Measurements from ENCODE around the gene KRTAP5-1.
"Not testable (repeated sequence)": the region's sequence is repeated elsewhere in the genome, so short reads cannot be mapped to it uniquely, and the experiment has no call there.

Gene KRTAP5-1

GRCh38 chr11:1584661-1585370, at the start of gene KRTAP5-1:
KRTAP5-1 (minus strand) TSS chr11:1585283; CDS start chr11:1585249, 34 bp downstream.
- not testable (repeated sequence) for H3K27me3 ChIP-seq (ENCODE audit: control insufficient read depth in 1 of 2, insufficient read depth in 2 of 2, low read length in 2 of 2)

GRCh38 chr11:1633864-1634263, 48.8 kb upstream of the KRTAP5-1 start:
- Histone ChIP-seq H3K4me1 (ENCODE audit: control insufficient read depth in 1 of 2, insufficient read depth in 2 of 2, low read length in 2 of 2) (peaks cover under 1 to 1% of the 10 kb centered on the region in 2 donors), H3K9ac (ENCODE audit: low read depth in 1 of 2, low read length in 2 of 2) (no peak overlapping the region), H3K9me3 (ENCODE audit: control insufficient read depth in 1 of 2, low read length in 2 of 2) (no peaks in the 10 kb centered on the region), H3K27me3 (ENCODE audit: control insufficient read depth in 1 of 2, insufficient read depth in 2 of 2, low read length in 2 of 2) (peaks cover 3 to 24% of the 10 kb centered on the region in 2 donors), H3K27ac (ENCODE audit: low read depth, low read length) (no peak overlapping the region), H3K36me3 (ENCODE audit: control insufficient read depth in 1 of 2, insufficient read depth in 2 of 2, low read length in 2 of 2) (no peaks in the 10 kb centered on the region), H3K4me3 (ENCODE audit: low read depth in 1 of 2, low read length in 2 of 2) (no peak overlapping the region)

More at GRCh38 chr11:1584661-1585370, at the start of gene KRTAP5-1:
- H3K27ac ChIP-seq (ENCODE audit: low read depth, low read length); H3K9me3 ChIP-seq (ENCODE audit: control insufficient read depth in 1 of 2, low read length in 2 of 2); H3K4me1 ChIP-seq (ENCODE audit: control insufficient read depth in 1 of 2, insufficient read depth in 2 of 2, low read length in 2 of 2); H3K9ac ChIP-seq (ENCODE audit: low read depth in 1 of 2, low read length in 2 of 2); H3K36me3 ChIP-seq (ENCODE audit: control insufficient read depth in 1 of 2, insufficient read depth in 2 of 2, low read length in 2 of 2); H3K4me3 ChIP-seq (ENCODE audit: low read depth in 1 of 2, low read length in 2 of 2): not testable (repeated sequence)

- H3K9me3 ChIP-seq (ENCODE audit: control insufficient read depth in 1 of 2, low read length in 2 of 2): no peaks in the 10 kb centered on the region
- H3K4me1 ChIP-seq (ENCODE audit: control insufficient read depth in 1 of 2, insufficient read depth in 2 of 2, low read length in 2 of 2): no peaks in the 10 kb centered on the region
- no peak overlapping the region for H3K9ac ChIP-seq (ENCODE audit: low read depth in 1 of 2, low read length in 2 of 2)
- H3K27me3 ChIP-seq (ENCODE audit: control insufficient read depth in 1 of 2, insufficient read depth in 2 of 2, low read length in 2 of 2): peaks cover 4 to 30% of the 10 kb centered on the region in 2 donors
- H3K27ac ChIP-seq (ENCODE audit: low read depth, low read length): no peak overlapping the region
- H3K4me3 ChIP-seq (ENCODE audit: low read depth in 1 of 2, low read length in 2 of 2): no peak overlapping the region
- no peaks in the 10 kb centered on the region for H3K36me3 ChIP-seq (ENCODE audit: control insufficient read depth in 1 of 2, insufficient read depth in 2 of 2, low read length in 2 of 2)
Measured at GRCh38 chr11:1632053-1632714, 47.1 kb upstream of the KRTAP5-1 start.

GRCh38 chr11:1631066-1631568, 46.0 kb upstream of the KRTAP5-1 start:
- Histone ChIP-seq H3K9ac (ENCODE audit: low read depth in 1 of 2, low read length in 2 of 2) (no peak overlapping the region), H3K9me3 (ENCODE audit: control insufficient read depth in 1 of 2, low read length in 2 of 2) (no peaks in the 10 kb centered on the region), H3K36me3 (ENCODE audit: control insufficient read depth in 1 of 2, insufficient read depth in 2 of 2, low read length in 2 of 2) (no peaks in the 10 kb centered on the region), H3K4me3 (ENCODE audit: low read depth in 1 of 2, low read length in 2 of 2) (no peak overlapping the region), H3K27ac (ENCODE audit: low read depth, low read length) (no peak overlapping the region), H3K4me1 (ENCODE audit: control insufficient read depth in 1 of 2, insufficient read depth in 2 of 2, low read length in 2 of 2) (no peaks in the 10 kb centered on the region), H3K27me3 (ENCODE audit: control insufficient read depth in 1 of 2, insufficient read depth in 2 of 2, low read length in 2 of 2) (peaks cover 4 to 30% of the 10 kb centered on the region in 2 donors)

- H3K4me3 ChIP-seq (ENCODE audit: low read depth in 1 of 2, low read length in 2 of 2): no peak overlapping the region
- no peaks in the 10 kb centered on the region for H3K4me1 ChIP-seq (ENCODE audit: control insufficient read depth in 1 of 2, insufficient read depth in 2 of 2, low read length in 2 of 2)
- no peak overlapping the region for H3K9ac ChIP-seq (ENCODE audit: low read depth in 1 of 2, low read length in 2 of 2)
- H3K27ac ChIP-seq (ENCODE audit: low read depth, low read length): no peak overlapping the region
- no peaks in the 10 kb centered on the region for H3K36me3 ChIP-seq (ENCODE audit: control insufficient read depth in 1 of 2, insufficient read depth in 2 of 2, low read length in 2 of 2)
- peaks cover 4 to 30% of the 10 kb centered on the region in 2 donors for H3K27me3 ChIP-seq (ENCODE audit: control insufficient read depth in 1 of 2, insufficient read depth in 2 of 2, low read length in 2 of 2)
- no peaks in the 10 kb centered on the region for H3K9me3 ChIP-seq (ENCODE audit: control insufficient read depth in 1 of 2, low read length in 2 of 2)
Measured at GRCh38 chr11:1630271-1630670, 45.2 kb upstream of the KRTAP5-1 start.

GRCh38 chr11:1629326-1630185, 44.5 kb upstream of the KRTAP5-1 start, which contains the start of gene KRTAP5-5:
KRTAP5-5 (plus strand) TSS chr11:1629775; CDS start chr11:1629841, 66 bp downstream.
- Histone ChIP-seq H3K4me1 (ENCODE audit: control insufficient read depth in 1 of 2, insufficient read depth in 2 of 2, low read length in 2 of 2) (no peaks in the 10 kb centered on the region), H3K4me3 (ENCODE audit: low read depth in 1 of 2, low read length in 2 of 2) (no peak within 1 kb of the TSS), H3K36me3 (ENCODE audit: control insufficient read depth in 1 of 2, insufficient read depth in 2 of 2, low read length in 2 of 2) (no peaks in the 10 kb centered on the region), H3K27me3 (ENCODE audit: control insufficient read depth in 1 of 2, insufficient read depth in 2 of 2, low read length in 2 of 2) (peaks cover 4 to 30% of the 10 kb centered on the region in 2 donors), H3K27ac (ENCODE audit: low read depth, low read length) (no peak within 1 kb of the TSS), H3K9me3 (ENCODE audit: control insufficient read depth in 1 of 2, low read length in 2 of 2) (no peaks in the 10 kb centered on the region), H3K9ac (ENCODE audit: low read depth in 1 of 2, low read length in 2 of 2) (no peak within 1 kb of the TSS)

GRCh38 chr11:1628506-1629325, 43.6 kb upstream of the KRTAP5-1 start:
- Histone ChIP-seq H3K27me3 (ENCODE audit: control insufficient read depth in 1 of 2, insufficient read depth in 2 of 2, low read length in 2 of 2) (peaks cover 4 to 30% of the 10 kb centered on the region in 2 donors), H3K4me1 (ENCODE audit: control insufficient read depth in 1 of 2, insufficient read depth in 2 of 2, low read length in 2 of 2) (no peaks in the 10 kb centered on the region), H3K9me3 (ENCODE audit: control insufficient read depth in 1 of 2, low read length in 2 of 2) (no peaks in the 10 kb centered on the region), H3K9ac (ENCODE audit: low read depth in 1 of 2, low read length in 2 of 2) (no peak overlapping the region), H3K36me3 (ENCODE audit: control insufficient read depth in 1 of 2, insufficient read depth in 2 of 2, low read length in 2 of 2) (no peaks in the 10 kb centered on the region), H3K27ac (ENCODE audit: low read depth, low read length) (no peak overlapping the region), H3K4me3 (ENCODE audit: low read depth in 1 of 2, low read length in 2 of 2) (no peak overlapping the region)

GRCh38 chr11:1625541-1625940, 40.5 kb upstream of the KRTAP5-1 start:
- Histone ChIP-seq H3K36me3 (ENCODE audit: control insufficient read depth in 1 of 2, insufficient read depth in 2 of 2, low read length in 2 of 2) (no peaks in the 10 kb centered on the region), H3K4me1 (ENCODE audit: control insufficient read depth in 1 of 2, insufficient read depth in 2 of 2, low read length in 2 of 2) (no peaks in the 10 kb centered on the region), H3K27ac (ENCODE audit: low read depth, low read length) (no peak overlapping the region), H3K9me3 (ENCODE audit: control insufficient read depth in 1 of 2, low read length in 2 of 2) (no peaks in the 10 kb centered on the region), H3K4me3 (ENCODE audit: low read depth in 1 of 2, low read length in 2 of 2) (no peak overlapping the region), H3K9ac (ENCODE audit: low read depth in 1 of 2, low read length in 2 of 2) (no peak overlapping the region), H3K27me3 (ENCODE audit: control insufficient read depth in 1 of 2, insufficient read depth in 2 of 2, low read length in 2 of 2) (peaks cover 4 to 15% of the 10 kb centered on the region in 2 donors)

- Histone ChIP-seq H3K9ac (ENCODE audit: low read depth in 1 of 2, low read length in 2 of 2) (no peak overlapping the region), H3K27ac (ENCODE audit: low read depth, low read length) (no peak overlapping the region), H3K27me3 (ENCODE audit: control insufficient read depth in 1 of 2, insufficient read depth in 2 of 2, low read length in 2 of 2) (peaks cover 4 to 12% of the 10 kb centered on the region in 2 donors), H3K36me3 (ENCODE audit: control insufficient read depth in 1 of 2, insufficient read depth in 2 of 2, low read length in 2 of 2) (no peaks in the 10 kb centered on the region), H3K9me3 (ENCODE audit: control insufficient read depth in 1 of 2, low read length in 2 of 2) (no peaks in the 10 kb centered on the region), H3K4me1 (ENCODE audit: control insufficient read depth in 1 of 2, insufficient read depth in 2 of 2, low read length in 2 of 2) (no peaks in the 10 kb centered on the region), H3K4me3 (ENCODE audit: low read depth in 1 of 2, low read length in 2 of 2) (no peak overlapping the region)
Measured at GRCh38 chr11:1624621-1625020, 39.5 kb upstream of the KRTAP5-1 start.

Measured in duodenal mucosa (tissue), 2 donors.